ENCODE results near the gene PDP2.

PDP2 gene

GRCh38 chr16:66916518-66916917 is 36.2 kb downstream of the PDP2 start:
- TF ChIP-seq REST (IDR thresholded peaks at IDR 0.05; ENCODE audit: insufficient read depth in 1 of 2, low read depth in 2 of 2, low read length in 2 of 2) (no peak), TAF1 (IDR thresholded peaks at IDR 0.05; ENCODE audit: borderline replicate concordance, insufficient read depth, low read length) (no peak), SIN3A (IDR thresholded peaks at IDR 0.05; ENCODE audit: borderline replicate concordance, insufficient read depth, low read length) (no peak), POLR2AphosphoS5 (IDR thresholded peaks at IDR 0.05; ENCODE audit: low read depth, low read length) (no peak), FOXP2 (optimal IDR thresholded peaks at IDR 0.05; ENCODE audit: borderline replicate concordance, extremely low read depth, extremely low read length, insufficient read depth) (no peak)

GRCh38 chr16:66917741-66918140 is 37.4 kb downstream of the PDP2 start:
- TF ChIP-seq POLR2AphosphoS5 (IDR thresholded peaks at IDR 0.05; ENCODE audit: low read depth, low read length) (no peak), FOXP2 (optimal IDR thresholded peaks at IDR 0.05; ENCODE audit: borderline replicate concordance, extremely low read depth, extremely low read length, insufficient read depth) (no peak), SIN3A (IDR thresholded peaks at IDR 0.05; ENCODE audit: borderline replicate concordance, insufficient read depth, low read length) (no peak), REST (IDR thresholded peaks at IDR 0.05; ENCODE audit: insufficient read depth in 1 of 2, low read depth in 2 of 2, low read length in 2 of 2) (no peak), TAF1 (IDR thresholded peaks at IDR 0.05; ENCODE audit: borderline replicate concordance, insufficient read depth, low read length) (no peak)

- TF ChIP-seq TAF1 (IDR thresholded peaks at IDR 0.05; ENCODE audit: borderline replicate concordance, insufficient read depth, low read length) (no peak), FOXP2 (optimal IDR thresholded peaks at IDR 0.05; ENCODE audit: borderline replicate concordance, extremely low read depth, extremely low read length, insufficient read depth) (no peak), SIN3A (IDR thresholded peaks at IDR 0.05; ENCODE audit: borderline replicate concordance, insufficient read depth, low read length) (no peak), REST (IDR thresholded peaks at IDR 0.05; ENCODE audit: insufficient read depth in 1 of 2, low read depth in 2 of 2, low read length in 2 of 2) (no peak), POLR2AphosphoS5 (IDR thresholded peaks at IDR 0.05; ENCODE audit: low read depth, low read length) (no peak)
Measured at GRCh38 chr16:66918355-66918754, 38.0 kb downstream of the PDP2 start.

GRCh38 chr16:66918803-66919568 is 38.7 kb downstream of the PDP2 start, which contains the start of gene CDH16:
CDH16 (minus strand) TSS chr16:66918885; CDS start chr16:66918065, 820 bp downstream.
- TF ChIP-seq TAF1 (IDR thresholded peaks at IDR 0.05; ENCODE audit: borderline replicate concordance, insufficient read depth, low read length), result no peak
- no peak for TF ChIP-seq POLR2AphosphoS5 (IDR thresholded peaks at IDR 0.05; ENCODE audit: low read depth, low read length)
- no peak for TF ChIP-seq FOXP2 (optimal IDR thresholded peaks at IDR 0.05; ENCODE audit: borderline replicate concordance, extremely low read depth, extremely low read length, insufficient read depth)
- TF ChIP-seq SIN3A (IDR thresholded peaks at IDR 0.05; ENCODE audit: borderline replicate concordance, insufficient read depth, low read length), result no peak
- TF ChIP-seq REST (IDR thresholded peaks at IDR 0.05; ENCODE audit: insufficient read depth in 1 of 2, low read depth in 2 of 2, low read length in 2 of 2), result no peak

Data from PFSK-1 (cell line).